H9 (cell line): ENCODE data around the gene MTG2. TPM values are rescaled to one million over a fixed set of nuclear protein-coding genes. Genes with fewer than 3 reads are reported as not detected.

Experiments used
- DNase-seq: peaks from one replicate; pipeline ENCODE4 v3.0.0-alpha.2; 2017
- H2AFZ ChIP-seq: one replicate; pipeline ENCODE4 v1.6.1; 2013; ENCODE audit warnings: mild to moderate bottlenecking, low read length, control low read depth, moderate library complexity
- H2AK5ac ChIP-seq: 2 replicates; pipeline ENCODE4 v1.6.1; 2013; ENCODE audit warnings: low read length, control low read depth, mixed read lengths; ENCODE audit not compliant: insufficient read length
- H2BK120ac ChIP-seq: one replicate; pipeline ENCODE4 v1.6.1; 2013; ENCODE audit warnings: low read depth, mild to moderate bottlenecking, low read length, control low read depth, inconsistent platforms; ENCODE audit not compliant: poor library complexity, severe bottlenecking
- H2BK12ac ChIP-seq: 2 replicates; pipeline ENCODE4 v1.6.1; 2013; ENCODE audit warnings: low read length, control low read depth, mixed read lengths, low read depth; ENCODE audit not compliant: insufficient read length
- H2BK15ac ChIP-seq: 2 replicates; pipeline ENCODE4 v1.6.1; 2013; ENCODE audit warnings: low read depth, low read length, control low read depth
- H2BK20ac ChIP-seq: one replicate; pipeline ENCODE4 v1.6.1; 2013; ENCODE audit warnings: low read depth, mild to moderate bottlenecking, low read length, control low read depth, inconsistent platforms; ENCODE audit not compliant: poor library complexity, severe bottlenecking
- H2BK5ac ChIP-seq: 2 replicates; pipeline ENCODE4 v1.6.1; 2013; ENCODE audit warnings: low read length, control low read depth, mixed read lengths; ENCODE audit not compliant: insufficient read length
- H3K14ac ChIP-seq: 2 replicates; pipeline ENCODE4 v1.6.1; 2013; ENCODE audit warnings: low read length, control low read depth; ENCODE audit not compliant: insufficient read depth
- H3K18ac ChIP-seq: 2 replicates; pipeline ENCODE4 v1.6.1; 2013; ENCODE audit warnings: low read depth, mild to moderate bottlenecking, mixed read lengths, low read length, control low read depth; ENCODE audit not compliant: insufficient read length
- H3K23ac ChIP-seq: 2 replicates; pipeline ENCODE4 v1.6.1; 2013; ENCODE audit warnings: low read length, control low read depth, mixed read lengths, low read depth; ENCODE audit not compliant: insufficient read length
- H3K23me2 ChIP-seq: 2 replicates; pipeline ENCODE4 v1.6.1; 2013; ENCODE audit warnings: low read depth, mild to moderate bottlenecking, mixed read lengths, low read length, control low read depth; ENCODE audit not compliant: insufficient read length, poor library complexity, severe bottlenecking
- H3K27ac ChIP-seq: 2 replicates; pipeline ENCODE4 v1.5.1; 2013; ENCODE audit warnings: low read length, control low read depth, mixed read lengths, low read depth; ENCODE audit not compliant: insufficient read length
- H3K27me3 ChIP-seq: 2 replicates; pipeline ENCODE4 v1.6.1; 2013; ENCODE audit warnings: low read length, control low read depth, inconsistent platforms; ENCODE audit not compliant: insufficient read depth
- H3K4ac ChIP-seq: 2 replicates; pipeline ENCODE4 v1.6.1; 2013; ENCODE audit warnings: low read depth, mild to moderate bottlenecking, control low read depth, inconsistent platforms, low read length, moderate library complexity
- H3K4me1 ChIP-seq: 2 replicates; pipeline ENCODE4 v1.6.1; 2013; ENCODE audit warnings: low read length, control low read depth, inconsistent platforms; ENCODE audit not compliant: insufficient read depth
- H3K4me2 ChIP-seq: 2 replicates; pipeline ENCODE4 v1.6.1; 2013; ENCODE audit warnings: low read length, control low read depth, mixed read lengths; ENCODE audit not compliant: insufficient read length, insufficient read depth
- H3K56ac ChIP-seq: 2 replicates; pipeline ENCODE4 v1.6.1; 2013; ENCODE audit warnings: low read depth, mild to moderate bottlenecking, mixed read lengths, low read length, control low read depth; ENCODE audit not compliant: insufficient read length
- H3K79me1 ChIP-seq: 2 replicates; pipeline ENCODE4 v1.6.1; 2013; ENCODE audit warnings: low read depth, mild to moderate bottlenecking, moderate library complexity, low read length, control low read depth, inconsistent platforms; ENCODE audit not compliant: insufficient read depth, poor library complexity, severe bottlenecking
- H3K79me2 ChIP-seq: 2 replicates; pipeline ENCODE4 v1.6.1; 2013; ENCODE audit warnings: low read length, control low read depth, inconsistent platforms; ENCODE audit not compliant: insufficient read depth
- H3K9ac ChIP-seq: 2 replicates; pipeline ENCODE4 v1.6.1; 2013; ENCODE audit warnings: low read length, control low read depth, mixed read lengths; ENCODE audit not compliant: insufficient read length; ENCODE audit errors: extremely low read depth
- H3K9me3 ChIP-seq: one replicate; pipeline ENCODE4 v1.6.1; 2013; ENCODE audit warnings: low read depth, low read length, inconsistent platforms; ENCODE audit not compliant: control insufficient read depth
- H3T11ph ChIP-seq: one replicate; pipeline ENCODE4 v1.6.1; 2013; ENCODE audit warnings: mild to moderate bottlenecking, low read length, control low read depth, inconsistent platforms
- H4K20me1 ChIP-seq: one replicate; pipeline ENCODE4 v1.6.1; 2013; ENCODE audit not compliant: control insufficient read depth, insufficient read length, insufficient read depth
- H4K5ac ChIP-seq: 2 replicates; pipeline ENCODE4 v1.6.1; 2013; ENCODE audit warnings: low read depth, mild to moderate bottlenecking, mixed read lengths, low read length, control low read depth; ENCODE audit not compliant: insufficient read length
- H4K8ac ChIP-seq: replicated peaks from 2 replicates; pipeline ENCODE4 v1.6.1; 2013; ENCODE audit warnings: low read length, control low read depth, mixed read lengths, low read depth; ENCODE audit not compliant: insufficient read length
- H4K91ac ChIP-seq: 2 replicates; pipeline ENCODE4 v1.6.1; 2013; ENCODE audit warnings: low read depth, mild to moderate bottlenecking, moderate library complexity, mixed read lengths, low read length, control low read depth; ENCODE audit not compliant: insufficient read length
- H3K27ac Mint-ChIP-seq, 3 experiments: 2 replicates in 2 of 3; 3 replicates in 1 of 3; pipeline ENCODE4 v1.8.0; 2020 to 2021; ENCODE audit warnings: mixed read lengths in 3 of 3, mild to moderate bottlenecking in 1 of 3, moderate library complexity in 1 of 3
- H3K27me3 Mint-ChIP-seq: 2 replicates; pipeline ENCODE4 v1.8.0; 2021; ENCODE audit warnings: low read depth, mild to moderate bottlenecking, moderate library complexity, mixed read lengths
- H3K36me3 Mint-ChIP-seq, 3 experiments: 2 replicates in 2 of 3; 3 replicates in 1 of 3; pipeline ENCODE4 v1.8.0; 2020 to 2021; ENCODE audit warnings: low read depth in 3 of 3, mixed read lengths in 3 of 3; ENCODE audit not compliant: insufficient read depth in 1 of 3
- H3K4me1 Mint-ChIP-seq, 2 experiments: 2 replicates each; pipeline ENCODE4 v1.8.0; 2020; ENCODE audit warnings: mixed read lengths in 2 of 2
- H3K4me3 Mint-ChIP-seq, 2 experiments: 2 replicates in 1 of 2; 3 replicates in 1 of 2; pipeline ENCODE4 v1.8.0; 2020 to 2021; ENCODE audit warnings: mild to moderate bottlenecking in 2 of 2, mixed read lengths in 2 of 2, moderate library complexity in 1 of 2
- H3K9me3 Mint-ChIP-seq, 2 experiments: 2 replicates in 1 of 2; 3 replicates in 1 of 2; pipeline ENCODE4 v1.8.0; 2020; ENCODE audit warnings: mild to moderate bottlenecking in 2 of 2, mixed read lengths in 2 of 2, moderate library complexity in 1 of 2
- CTCF ChIP-seq: fragments of 200-600 bp; sonication (generic); conservative IDR thresholded peaks from 3 replicates; pipeline ENCODE4 v1.8.0; 2021; ENCODE audit warnings: antibody characterized with exemption, mild to moderate bottlenecking
- WGBS: extraction: QIAGEN DNeasy Blood & Tissue Kit; methylation state at CpG from one replicate; pipeline ENCODE4 v1.1.7; 2013; ENCODE audit warnings: missing lambda C conversion rate, low lambda C conversion rate, mixed read lengths; ENCODE audit not compliant: insufficient read length; ENCODE audit errors: extremely low coverage; 5-methylcytosine and 5-hydroxymethylcytosine counted together
- total RNA-seq: library from RNA; stranded (reverse); gene quantifications from 2 replicates; pipeline ENCODE4 v1.2.1, GENCODE V29; 2021

Gene MTG2
- total RNA-seq, 1 experiment from 2014 or later, result 25.1 TPM

GRCh38 chr20:62170536-62170935 is 12.3 kb upstream of the MTG2 start:
- H3K27me3 Mint-ChIP-seq, result no peaks in the 10 kb centered on the region; the same call in 1 of the 2 replicates

More at GRCh38 chr20:62170536-62170935, 12.3 kb upstream of the MTG2 start:
- Histone ChIP-seq H3K4ac (no peak overlapping the region), H3T11ph (no peak overlapping the region), H4K5ac (no peak overlapping the region), H3K14ac (no peak overlapping the region), H3K27me3 (no peaks in the 10 kb centered on the region), H2BK20ac (no peak overlapping the region), H2BK120ac (no peak overlapping the region), H3K9ac (no peak overlapping the region), H3K4me1 (no peaks in the 10 kb centered on the region), H4K91ac (no peak overlapping the region), H2AFZ (no peak overlapping the region), H3K79me1 (no peaks in the 10 kb centered on the region), H3K23ac (no peak overlapping the region), H3K4me2 (no peak overlapping the region), H2BK15ac (no peak overlapping the region), H2AK5ac (no peak overlapping the region), H3K9me3 (no peaks in the 10 kb centered on the region), H4K8ac (no peak overlapping the region), H3K18ac (no peak overlapping the region), H3K27ac (no peak overlapping the region), H2BK12ac (no peak overlapping the region), H3K56ac (no peak overlapping the region), H3K79me2 (no peaks in the 10 kb centered on the region), H3K23me2 (no peaks in the 10 kb centered on the region), H2BK5ac (no peak overlapping the region), H4K20me1 (no peaks in the 10 kb centered on the region)
- WGBS, result no CpG with 5 or more reads among the region's 9 CpGs
- DNase-seq, result no peak
- H3K27ac Mint-ChIP-seq, result no peak overlapping the region
- no peak overlapping the region for H3K4me3 Mint-ChIP-seq
- peaks cover 14 to 46% (median 42%) of the 10 kb centered on the region in 3 experiments for H3K36me3 Mint-ChIP-seq
- no peak for TF ChIP-seq CTCF
- H3K4me1 Mint-ChIP-seq, result no peaks in the 10 kb centered on the region
- no peaks in the 10 kb centered on the region for H3K9me3 Mint-ChIP-seq
